H1 (cell line): ENCODE results near the gene OLFML2A. TPM values are rescaled to one million over a fixed set of nuclear protein-coding genes. Genes with fewer than 3 reads are reported as not detected.
A peak's percentile ranks its signal among the peaks of the same experiment; 100 is the strongest.

ENCODE experiments used
- CHD2 ChIP-seq: IDR thresholded peaks from 2 replicates; pipeline ENCODE4 v1.6.1; 2012; ENCODE audit warnings: low read length, improper control_type of control experiment
- JUN ChIP-seq: IDR thresholded peaks from 2 replicates; pipeline ENCODE4 v1.6.1; 2011; ENCODE audit warnings: low read depth, mild to moderate bottlenecking, improper control_type of control experiment, low read length
- KDM5A ChIP-seq: fragments of 200-600 bp; IDR thresholded peaks from 2 replicates; pipeline ENCODE4 v1.7.1; 2012; ENCODE audit warnings: mild to moderate bottlenecking, low read length, inconsistent platforms, mixed read lengths
- NANOG ChIP-seq: IDR thresholded peaks from 2 replicates; pipeline ENCODE4 v1.6.1; 2011; ENCODE audit warnings: low read length, low read depth, mild to moderate bottlenecking, inconsistent platforms; ENCODE audit not compliant: insufficient read depth, poor library complexity, severe bottlenecking
- POLR2A ChIP-seq, 2 experiments: IDR thresholded peaks; 1 replicate in 1 of 2; 2 replicates in 1 of 2; pipeline ENCODE4 v1.6.1; 2011; ENCODE audit warnings: low read depth in 2 of 2, low read length in 2 of 2, mild to moderate bottlenecking in 2 of 2; ENCODE audit errors: control extremely low read depth in 1 of 2
- POLR2AphosphoS5 ChIP-seq: IDR thresholded peaks from 2 replicates; pipeline ENCODE4 v1.6.1; 2011; ENCODE audit warnings: low read depth, low read length
- RBBP5 ChIP-seq: IDR thresholded peaks from 2 replicates; pipeline ENCODE4 v1.7.1; 2012; ENCODE audit warnings: low read depth, mild to moderate bottlenecking, inconsistent platforms, low read length, moderate library complexity, borderline replicate concordance
- SAP30 ChIP-seq: fragments of 300-600 bp; sonication (generic); IDR thresholded peaks from 2 replicates; pipeline ENCODE4 v1.7.1; 2012; ENCODE audit warnings: low read length, moderate library complexity, mild to moderate bottlenecking, inconsistent platforms; ENCODE audit not compliant: insufficient read depth, insufficient replicate concordance
- SUZ12 ChIP-seq: fragments of 200-600 bp; sonication (generic); IDR thresholded peaks from 2 replicates; pipeline ENCODE4 v1.6.1; 2012; ENCODE audit warnings: mild to moderate bottlenecking, inconsistent platforms, low read length, moderate library complexity, mixed read lengths
- TEAD4 ChIP-seq: IDR thresholded peaks from 2 replicates; pipeline ENCODE4 v1.6.1; 2012; ENCODE audit warnings: low read depth, low read length, inconsistent platforms, mixed read lengths
- USF2 ChIP-seq: IDR thresholded peaks from 2 replicates; pipeline ENCODE4 v1.6.1; 2011; ENCODE audit warnings: low read length, improper control_type of control experiment
- ZNF274 ChIP-seq: IDR thresholded peaks from 2 replicates; pipeline ENCODE4 v1.7.0; 2012; ENCODE audit warnings: low read length, borderline replicate concordance; ENCODE audit errors: extremely low read depth
- polyA plus RNA-seq, 7 experiments: library from polyadenylated mRNA; depleted of rRNA in 3 of 7; stranded (reverse) in 5 of 7; unstranded in 2 of 7; fragments of >200 nt in 5 of 7; fragments of 200-250 nt in 2 of 7; gene quantifications; 1 replicate in 5 of 7; 2 replicates in 1 of 7; 4 replicates in 1 of 7; pipeline versions ENCODE4 v1.2.1 to v1.2.3, GENCODE V29; 2011 to 2013; ENCODE audit warnings: missing spikeins in 2 of 7, mixed read lengths in 2 of 7
- total RNA-seq: library from RNA; stranded (reverse); fragmentation: NEBNext Ultra II Directional; extraction: Animal tissue kit (Norgen Biotek cat#: 25700); gene quantifications from 2 replicates; pipeline ENCODE4 v1.2.1, GENCODE V29; 2021

Gene OLFML2A
- total and polyA plus RNA-seq, 2 of the 8 experiments (the other 6 are each of a cell fraction or from before 2014, with no cell fraction given), result 7.8 to 11.5 TPM

GRCh38 chr9:124770359-124771020 is 6.4 kb upstream of the OLFML2A start (continued):
- TF ChIP-seq POLR2AphosphoS5, result no peak
- TF ChIP-seq SAP30, result no peak
- TF ChIP-seq CHD2, result no peak
- no peak for TF ChIP-seq ZNF274
- peak; percentile 53; the same call in 1 of the 2 replicates for TF ChIP-seq RBBP5
- TF ChIP-seq POLR2A (IDR thresholded peaks at IDR 0.05; ENCODE audit: control extremely low read depth in 1 of 2, low read depth in 2 of 2, low read length in 2 of 2), result no peak
- no peak for TF ChIP-seq USF2
- no peak for TF ChIP-seq JUN
- TF ChIP-seq NANOG, result no peak
- TF ChIP-seq KDM5A, result no peak
- no peak for TF ChIP-seq SUZ12
- TF ChIP-seq TEAD4, result no peak
